ENCODE measurements around the gene COMP. TPM values are rescaled to one million over a fixed set of nuclear protein-coding genes. Genes with fewer than 3 reads are reported as not detected.
A peak's percentile ranks its signal among the peaks of the same experiment; 100 is the strongest.
"Not testable (repeated sequence)": the region's sequence is repeated elsewhere in the genome, so short reads cannot be mapped to it uniquely, and the experiment has no call there.

Gene COMP
- total RNA-seq, 1 experiment from 2014 or later: 0.08 TPM

GRCh38 chr19:18746401-18747325 lies 44.4 kb downstream of the COMP start:
- DNase-seq (ENCODE audit: low spot score): no peak

GRCh38 chr19:18745931-18746330 lies 45.2 kb downstream of the COMP start:
- no peak for DNase-seq (ENCODE audit: low spot score)

- no peak for DNase-seq (ENCODE audit: low spot score)
Measured at GRCh38 chr19:18745012-18745735, 45.9 kb downstream of the COMP start.

GRCh38 chr19:18743784-18744418 lies 47.2 kb downstream of the COMP start:
- DNase-seq (ENCODE audit: low spot score): no peak

GRCh38 chr19:18742838-18743783 lies 48.0 kb downstream of the COMP start:
- peak; percentile 64 for DNase-seq (ENCODE audit: low spot score)

GRCh38 chr19:18742324-18742723 lies 48.8 kb downstream of the COMP start:
- no peak for DNase-seq (ENCODE audit: low spot score)

GRCh38 chr19:18741124-18742121 lies 49.7 kb downstream of the COMP start:
- no peak for DNase-seq (ENCODE audit: low spot score)

GRCh38 chr19:18738961-18739690 lies 52.0 kb downstream of the COMP start:
- no peak for DNase-seq (ENCODE audit: low spot score)

- DNase-seq (ENCODE audit: low spot score): no peak
Measured at GRCh38 chr19:18737954-18738351, 53.2 kb downstream of the COMP start.

GRCh38 chr19:18737337-18737953 lies 53.7 kb downstream of the COMP start:
- DNase-seq (ENCODE audit: low spot score): no peak

- DNase-seq (ENCODE audit: low spot score): no peak
Measured at GRCh38 chr19:18736415-18737336, 54.4 kb downstream of the COMP start.

GRCh38 chr19:18735752-18736151 lies 55.4 kb downstream of the COMP start:
- DNase-seq (ENCODE audit: low spot score): no peak

GRCh38 chr19:18735324-18735723 lies 55.8 kb downstream of the COMP start:
- no peak for DNase-seq (ENCODE audit: low spot score)

- not testable (repeated sequence) for DNase-seq (ENCODE audit: low spot score)
Measured at GRCh38 chr19:18733762-18734332, 57.3 kb downstream of the COMP start.

GRCh38 chr19:18733196-18733647 lies 57.9 kb downstream of the COMP start:
- DNase-seq (ENCODE audit: low spot score): peak; percentile 83

Data from H4 (cell line).